Colonic mucosa (tissue), 4 donors: Measurements from ENCODE around the gene ATP13A5. TPM values are rescaled to one million over a fixed set of nuclear protein-coding genes. Genes with fewer than 3 reads are reported as not detected.

Source experiments
- DNase-seq: peaks from one replicate; pipeline ENCODE4 v3.0.0-alpha.2; 2020
- H3K27ac ChIP-seq: fragments of 200-600 bp; one replicate; pipeline ENCODE4 v1.8.0; 2021
- H3K27me3 ChIP-seq: fragments of 200-600 bp; one replicate; pipeline ENCODE4 v1.8.0; 2021
- H3K36me3 ChIP-seq: fragments of 200-600 bp; one replicate; pipeline ENCODE4 v1.8.0; 2021
- H3K4me1 ChIP-seq: fragments of 200-600 bp; one replicate; pipeline ENCODE4 v1.8.0; 2021; ENCODE audit warnings: mild to moderate bottlenecking
- H3K4me3 ChIP-seq: fragments of 200-600 bp; one replicate; pipeline ENCODE4 v1.8.0; 2021
- H3K9ac ChIP-seq, 2 donors: one replicate each; pipeline ENCODE4 v1.7.0; 2013; ENCODE audit warnings: control low read depth in 2 of 2, low read depth in 2 of 2, low read length in 2 of 2
- H3K9me3 ChIP-seq: fragments of 200-600 bp; one replicate; pipeline ENCODE4 v1.8.0; 2021
- CTCF ChIP-seq: fragments of 200-600 bp; IDR thresholded peaks from one replicate; pipeline ENCODE4 v1.8.0; 2022; ENCODE audit warnings: antibody characterized with exemption, mild to moderate bottlenecking
- intact Hi-C: fragments of 100-400 bp; cut with DNase I; formaldehyde crosslinking; loops from one replicate; pipeline ENCODE4 v1.14.1; 2022
- total RNA-seq, 2 donors: library from RNA; stranded (reverse); fragmentation: NEBNext Ultra II Directional in 1 of 2; extraction: Animal tissue kit (Norgen Biotek cat#: 25700) in 1 of 2; gene quantifications; one replicate each; pipeline ENCODE4 v1.2.1, GENCODE V29; 2021
- donor health status: healthy.
- donor health status: DM: no; HTN: no; CAD: no.
- donor health status: DM: no; HTN: no; CAD: no.

ATP13A5 gene
- total RNA-seq, 2 donors from 2014 or later = 0.05 to 0.37 TPM

- H3K27me3 ChIP-seq = no peaks in the 10 kb centered on the region
- no peaks in the 10 kb centered on the region for H3K9me3 ChIP-seq
- no peak overlapping the region for H3K4me3 ChIP-seq
- H3K36me3 ChIP-seq = no peaks in the 10 kb centered on the region
- TF ChIP-seq CTCF = no peak
- intact Hi-C loops = no loop called here
- no peak overlapping the region for H3K27ac ChIP-seq
- no peaks in the 10 kb centered on the region for H3K4me1 ChIP-seq
- H3K9ac ChIP-seq = no peak overlapping the region
- no peak for DNase-seq
Observed at GRCh38 chr3:193389335-193389734, 10.8 kb upstream of the ATP13A5 start.

DNA sequence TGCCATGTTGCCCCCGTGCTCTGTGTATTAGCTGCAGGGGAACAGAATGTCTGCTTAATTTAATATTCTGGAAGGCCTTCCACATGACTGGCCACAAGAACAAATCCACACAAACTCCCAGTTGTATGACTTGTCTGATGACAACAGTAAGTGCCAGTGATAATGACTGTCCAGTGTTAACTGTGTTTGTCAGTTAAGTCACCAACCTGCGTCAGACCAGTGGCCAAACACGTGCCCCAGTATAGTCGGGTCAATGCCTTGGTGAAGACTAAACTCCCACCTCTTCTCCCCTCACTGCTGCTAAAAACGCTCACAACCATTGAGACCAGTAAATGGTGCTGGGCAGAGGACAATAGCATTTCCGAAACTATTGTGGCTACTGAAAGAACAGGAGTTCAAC, 9.8 kb upstream of the ATP13A5 start:
- H3K27ac ChIP-seq = no peak overlapping the region
- H3K27me3 ChIP-seq = no peaks in the 10 kb centered on the region
- intact Hi-C loops = no loop called here
- no peak overlapping the region for H3K9ac ChIP-seq
- no peaks in the 10 kb centered on the region for H3K4me1 ChIP-seq
- no peaks in the 10 kb centered on the region for H3K36me3 ChIP-seq
- TF ChIP-seq CTCF = no peak
- DNase-seq = no peak
- no peak overlapping the region for H3K4me3 ChIP-seq
- H3K9me3 ChIP-seq = no peaks in the 10 kb centered on the region

DNA sequence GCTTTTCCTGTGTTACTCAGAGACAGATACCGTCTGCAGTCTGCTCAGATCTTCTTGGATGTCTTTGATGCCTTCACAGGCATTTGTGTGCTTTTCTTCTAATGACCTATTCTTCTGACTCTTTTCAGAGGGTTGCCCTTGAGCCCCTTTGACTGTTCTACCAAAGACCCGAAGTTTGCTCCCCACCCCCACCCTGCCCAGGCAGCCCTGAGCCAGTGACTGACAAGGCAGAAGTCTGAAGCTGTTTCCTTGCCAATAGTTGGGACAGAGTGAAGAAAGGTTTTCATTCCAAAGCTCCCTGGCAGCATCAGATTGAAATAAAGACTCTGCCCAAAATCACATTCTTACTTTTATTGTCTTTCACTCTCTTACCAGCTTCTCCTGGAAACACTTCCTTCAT, 9.0 kb upstream of the ATP13A5 start:
- Histone ChIP-seq H3K4me3 (no peak overlapping the region), H3K27ac (no peak overlapping the region), H3K9ac (no peak overlapping the region), H3K36me3 (no peaks in the 10 kb centered on the region), H3K27me3 (no peaks in the 10 kb centered on the region), H3K4me1 (no peaks in the 10 kb centered on the region), H3K9me3 (no peaks in the 10 kb centered on the region)
- TF ChIP-seq CTCF = no peak
- intact Hi-C loops = no loop called here
- no peak for DNase-seq

GRCh38 chr3:193377591-193377990, 962 bp downstream of the ATP13A5 start:
- H3K36me3 ChIP-seq = no peaks in the 10 kb centered on the region
- no peaks in the 10 kb centered on the region for H3K9me3 ChIP-seq
- no peak for DNase-seq
- intact Hi-C loops = no loop called here
- no peaks in the 10 kb centered on the region for H3K4me1 ChIP-seq
- TF ChIP-seq CTCF = no peak
- no peak overlapping the region for H3K4me3 ChIP-seq
- H3K27ac ChIP-seq = no peak overlapping the region
- H3K9ac ChIP-seq = no peak overlapping the region
- no peaks in the 10 kb centered on the region for H3K27me3 ChIP-seq

DNA sequence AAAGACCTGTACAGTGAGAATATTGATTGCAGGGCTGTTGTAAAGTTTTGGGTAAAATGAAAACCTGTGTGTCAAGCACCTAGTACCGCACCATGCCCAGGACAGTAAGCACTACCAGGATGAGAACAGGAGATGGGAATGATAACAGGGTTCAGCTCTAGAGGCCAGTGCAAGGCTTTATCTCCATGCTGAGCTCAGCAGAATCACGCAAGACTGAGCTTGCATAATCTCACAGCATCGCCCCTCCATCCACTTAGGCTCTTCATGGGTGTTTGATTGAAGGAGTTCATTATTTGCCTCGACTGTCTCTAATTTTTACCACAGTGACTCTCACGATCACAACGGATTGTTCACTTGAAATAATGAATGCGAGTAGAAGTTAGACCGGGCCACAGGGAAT, 2.9 kb downstream of the ATP13A5 start:
- Histone ChIP-seq H3K9me3 (no peaks in the 10 kb centered on the region), H3K36me3 (no peaks in the 10 kb centered on the region), H3K9ac (no peak overlapping the region), H3K4me1 (no peaks in the 10 kb centered on the region), H3K27ac (no peak overlapping the region), H3K27me3 (no peaks in the 10 kb centered on the region), H3K4me3 (no peak overlapping the region)
- TF ChIP-seq CTCF = no peak
- intact Hi-C loops = no loop called here
- no peak for DNase-seq

GRCh38 chr3:193372783-193373182, 5.8 kb downstream of the ATP13A5 start:
- Histone ChIP-seq H3K27ac (no peak overlapping the region), H3K27me3 (no peaks in the 10 kb centered on the region), H3K36me3 (no peaks in the 10 kb centered on the region), H3K4me1 (no peaks in the 10 kb centered on the region), H3K9me3 (no peaks in the 10 kb centered on the region), H3K9ac (no peak overlapping the region), H3K4me3 (no peak overlapping the region)
- DNase-seq = no peak
- no peak for TF ChIP-seq CTCF
- intact Hi-C loops = no loop called here
